Measurements from ENCODE around the gene DAND5. TPM values are rescaled to one million over a fixed set of nuclear protein-coding genes. Genes with fewer than 3 reads are reported as not detected.

DAND5 gene
- total and polyA plus RNA-seq, 9 donors = 0.04 to 0.23 (median 0.15) TPM; not detected in 2

DNA sequence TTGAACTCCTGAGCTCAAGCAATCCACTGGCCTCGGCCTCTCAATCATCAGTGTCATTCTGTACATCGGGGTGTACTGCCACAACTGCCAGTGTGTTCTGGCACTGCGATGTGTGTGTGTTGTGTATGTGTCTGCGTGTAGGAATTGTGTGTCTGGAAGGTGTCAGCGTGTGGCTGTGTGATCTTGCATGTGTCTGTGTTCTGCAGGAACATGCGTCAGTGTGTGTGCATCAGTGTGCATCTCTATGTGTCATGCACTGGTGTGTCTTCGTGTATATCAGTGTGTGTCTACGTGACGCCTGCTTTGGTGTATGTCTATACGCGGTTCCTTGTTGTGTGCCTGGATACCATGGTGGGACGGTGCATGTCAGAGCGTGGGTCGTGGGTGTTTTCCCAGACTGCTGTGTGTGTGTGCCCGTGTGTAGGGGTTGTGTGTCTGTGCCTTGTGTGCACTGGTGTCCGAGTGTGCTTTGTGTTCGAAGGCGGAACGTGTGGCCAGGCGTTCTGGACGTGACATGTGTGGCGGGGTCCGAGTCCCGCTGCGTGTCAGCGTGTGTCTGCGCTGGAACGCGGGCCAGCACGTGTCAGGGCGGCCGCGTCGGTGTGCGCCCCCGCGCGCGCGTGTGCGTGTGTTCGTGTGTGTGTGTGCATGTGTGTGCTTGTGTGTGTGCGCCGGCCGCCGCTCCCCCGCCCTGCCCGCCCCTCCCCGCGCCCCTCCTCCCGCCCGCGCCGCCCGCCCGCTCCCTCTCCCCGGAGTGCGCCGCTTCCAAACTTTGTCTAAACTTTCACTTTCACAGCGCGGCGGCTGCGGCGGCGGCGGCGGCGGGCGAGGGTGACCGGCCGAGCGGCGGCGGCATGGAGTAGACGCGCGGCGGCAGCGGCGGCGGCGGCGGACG, 25.6 kb downstream of the DAND5 start, which contains the start of gene NFIX:
Gene NFIX, plus strand, starts transcription at position 775 of the 895 bp plus-strand sequence. CDS start 363 bp downstream, outside the sequence.
- DNase-seq = peak; percentile 91
- H3K36me3 ChIP-seq (ENCODE audit: control insufficient read depth, insufficient read depth, low read length) = peaks cover 13% of the 10 kb centered on the region
- WGBS (ENCODE audit: insufficient coverage) = 13% methylated on average over 58 of the region's 84 CpGs
- peak within 1 kb of the TSS; percentile 72 for H3K27ac ChIP-seq (ENCODE audit: low read length)
- peaks cover 37% of the 10 kb centered on the region for H3K4me1 ChIP-seq (ENCODE audit: control insufficient read depth, insufficient read depth, low read length)
- peak within 1 kb of the TSS; percentile 88 for H3K4me3 ChIP-seq (ENCODE audit: low read length)
- peaks cover 4% of the 10 kb centered on the region for H3K27me3 ChIP-seq (ENCODE audit: control insufficient read depth, insufficient read depth, low read length)
- no peaks in the 10 kb centered on the region for H3K9me3 ChIP-seq (replicated peaks; ENCODE audit: control insufficient read depth, low read depth, low read length)

DNA sequence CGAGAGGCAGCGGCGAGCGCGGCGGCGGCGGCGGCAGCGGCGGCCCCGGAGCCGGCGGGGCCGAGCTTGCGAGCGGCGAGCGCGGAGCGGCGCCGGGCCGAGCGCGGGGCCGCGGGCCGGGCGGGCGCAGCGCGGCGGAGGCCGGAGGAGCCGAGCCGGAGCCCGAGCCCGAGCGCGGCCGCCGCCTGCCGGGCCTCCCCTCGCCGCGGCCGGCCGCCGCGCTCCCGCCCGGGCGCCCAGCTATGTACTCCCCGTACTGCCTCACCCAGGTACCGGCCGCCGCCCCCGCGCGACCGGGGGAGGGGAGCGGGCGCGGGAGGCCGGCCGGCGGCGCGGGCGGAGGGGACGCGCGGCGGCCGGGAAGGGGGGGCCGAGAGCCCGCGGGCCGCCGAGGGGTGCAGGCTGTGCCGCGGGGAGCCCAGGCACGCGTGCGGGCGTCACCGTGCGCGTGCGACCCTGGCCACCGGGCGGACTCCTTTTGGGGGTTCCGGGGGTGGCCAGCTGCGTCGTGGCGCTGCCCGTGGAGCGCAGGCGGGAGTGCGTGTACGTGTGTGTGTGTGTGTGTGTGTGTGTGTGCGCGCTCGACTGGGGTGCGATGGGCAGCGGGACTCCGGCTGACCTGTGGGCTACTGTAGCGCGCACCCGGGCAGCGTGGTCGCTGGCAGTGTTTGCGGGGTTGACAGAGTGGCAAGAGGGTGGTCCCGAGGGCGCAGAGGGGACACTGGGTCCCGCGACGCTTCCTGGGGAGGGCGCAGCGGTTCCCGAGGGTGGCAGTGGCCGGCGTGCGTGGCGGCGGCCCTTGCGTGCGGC, 26.4 kb downstream of the DAND5 start:
- under 1% methylated on average over 126 of the region's 129 CpGs for WGBS (ENCODE audit: insufficient coverage)
- Histone ChIP-seq H3K27me3 (ENCODE audit: control insufficient read depth, insufficient read depth, low read length) (peaks cover 4% of the 10 kb centered on the region), H3K9me3 (replicated peaks; ENCODE audit: control insufficient read depth, low read depth, low read length) (no peaks in the 10 kb centered on the region), H3K27ac (ENCODE audit: low read length) (peak overlapping the region; percentile 72), H3K4me1 (ENCODE audit: control insufficient read depth, insufficient read depth, low read length) (peaks cover 45% of the 10 kb centered on the region), H3K4me3 (ENCODE audit: low read length) (peak overlapping the region; percentile 88), H3K36me3 (ENCODE audit: control insufficient read depth, insufficient read depth, low read length) (peaks cover 20% of the 10 kb centered on the region)
- DNase-seq = peak; percentile 52

GRCh38 chr19:12996406-12997094, 27.2 kb downstream of the DAND5 start:
- 2% methylated on average over 35 of the region's 52 CpGs for WGBS (ENCODE audit: insufficient coverage)
- peak overlapping the region; percentile 83 for H3K27ac ChIP-seq (ENCODE audit: low read length)

GRCh38 chr19:12997179-12997966, 28.0 kb downstream of the DAND5 start:
- Histone ChIP-seq H3K27ac (ENCODE audit: low read length) (peak overlapping the region; percentile 83), H3K36me3 (ENCODE audit: control insufficient read depth, insufficient read depth, low read length) (peaks cover 25% of the 10 kb centered on the region), H3K4me1 (ENCODE audit: control insufficient read depth, insufficient read depth, low read length) (peaks cover 60% of the 10 kb centered on the region), H3K4me3 (ENCODE audit: low read length) (peak overlapping the region; percentile 88), H3K9me3 (replicated peaks; ENCODE audit: control insufficient read depth, low read depth, low read length) (no peaks in the 10 kb centered on the region), H3K27me3 (ENCODE audit: control insufficient read depth, insufficient read depth, low read length) (peaks cover 4% of the 10 kb centered on the region)
- 37% methylated on average over 24 of the region's 25 CpGs for WGBS (ENCODE audit: insufficient coverage)
- no peak for DNase-seq

More at GRCh38 chr19:12996406-12997094, 27.2 kb downstream of the DAND5 start:
- Histone ChIP-seq H3K4me3 (ENCODE audit: low read length) (peak overlapping the region; percentile 88), H3K4me1 (ENCODE audit: control insufficient read depth, insufficient read depth, low read length) (peaks cover 52% of the 10 kb centered on the region), H3K9me3 (replicated peaks; ENCODE audit: control insufficient read depth, low read depth, low read length) (no peaks in the 10 kb centered on the region), H3K36me3 (ENCODE audit: control insufficient read depth, insufficient read depth, low read length) (peaks cover 24% of the 10 kb centered on the region), H3K27me3 (ENCODE audit: control insufficient read depth, insufficient read depth, low read length) (peaks cover 4% of the 10 kb centered on the region)
- peak; percentile 64 for DNase-seq

GRCh38 chr19:12997967-12998940, 28.9 kb downstream of the DAND5 start:
- Histone ChIP-seq H3K4me3 (ENCODE audit: low read length) (peak overlapping the region; percentile 88), H3K4me1 (ENCODE audit: control insufficient read depth, insufficient read depth, low read length) (peaks cover 69% of the 10 kb centered on the region), H3K9me3 (replicated peaks; ENCODE audit: control insufficient read depth, low read depth, low read length) (no peaks in the 10 kb centered on the region), H3K36me3 (ENCODE audit: control insufficient read depth, insufficient read depth, low read length) (peaks cover 25% of the 10 kb centered on the region), H3K27me3 (ENCODE audit: control insufficient read depth, insufficient read depth, low read length) (peaks cover 4% of the 10 kb centered on the region), H3K27ac (ENCODE audit: low read length) (peak overlapping the region; percentile 73)
- DNase-seq = peak; percentile 94
- 34% methylated on average over 14 of the region's 32 CpGs for WGBS (ENCODE audit: insufficient coverage)

DNA sequence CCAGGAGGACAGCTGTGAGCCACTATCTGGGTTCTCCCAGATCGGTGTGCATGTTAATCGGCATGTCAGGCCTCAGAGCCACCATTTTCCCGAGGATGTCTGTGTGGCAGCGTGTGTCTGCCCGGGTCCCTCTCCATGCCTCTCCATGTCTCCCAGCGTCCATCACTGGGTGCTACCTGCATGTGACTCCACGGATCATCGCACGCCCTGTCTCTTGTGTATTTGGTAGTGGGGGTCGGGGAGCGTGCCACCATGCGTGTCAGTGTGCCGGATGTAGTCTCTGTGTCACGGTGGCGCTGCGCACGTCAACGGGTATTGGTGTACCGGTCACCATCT, 31.8 kb downstream of the DAND5 start:
- 77% methylated on average over 12 of the region's 19 CpGs for WGBS (ENCODE audit: insufficient coverage)
- H3K4me1 ChIP-seq (ENCODE audit: control insufficient read depth, insufficient read depth, low read length) = peaks cover 89% of the 10 kb centered on the region
- H3K9me3 ChIP-seq (replicated peaks; ENCODE audit: control insufficient read depth, low read depth, low read length) = no peaks in the 10 kb centered on the region
- DNase-seq = no peak
- H3K36me3 ChIP-seq (ENCODE audit: control insufficient read depth, insufficient read depth, low read length) = peaks cover 30% of the 10 kb centered on the region
- peaks cover 10% of the 10 kb centered on the region for H3K27me3 ChIP-seq (ENCODE audit: control insufficient read depth, insufficient read depth, low read length)
- H3K27ac ChIP-seq (ENCODE audit: low read length) = peak overlapping the region; percentile 94
- no peak overlapping the region for H3K4me3 ChIP-seq (ENCODE audit: low read length)

GRCh38 chr19:13001502-13002165, 32.3 kb downstream of the DAND5 start:
- Histone ChIP-seq H3K9me3 (replicated peaks; ENCODE audit: control insufficient read depth, low read depth, low read length) (no peaks in the 10 kb centered on the region), H3K36me3 (ENCODE audit: control insufficient read depth, insufficient read depth, low read length) (peaks cover 30% of the 10 kb centered on the region), H3K4me3 (ENCODE audit: low read length) (peak overlapping the region; percentile 30), H3K27me3 (ENCODE audit: control insufficient read depth, insufficient read depth, low read length) (peaks cover 10% of the 10 kb centered on the region), H3K27ac (ENCODE audit: low read length) (peak overlapping the region; percentile 94), H3K4me1 (ENCODE audit: control insufficient read depth, insufficient read depth, low read length) (peaks cover 94% of the 10 kb centered on the region)
- 26% methylated on average over 41 of the region's 41 CpGs for WGBS (ENCODE audit: insufficient coverage)
- DNase-seq = no peak

DNA sequence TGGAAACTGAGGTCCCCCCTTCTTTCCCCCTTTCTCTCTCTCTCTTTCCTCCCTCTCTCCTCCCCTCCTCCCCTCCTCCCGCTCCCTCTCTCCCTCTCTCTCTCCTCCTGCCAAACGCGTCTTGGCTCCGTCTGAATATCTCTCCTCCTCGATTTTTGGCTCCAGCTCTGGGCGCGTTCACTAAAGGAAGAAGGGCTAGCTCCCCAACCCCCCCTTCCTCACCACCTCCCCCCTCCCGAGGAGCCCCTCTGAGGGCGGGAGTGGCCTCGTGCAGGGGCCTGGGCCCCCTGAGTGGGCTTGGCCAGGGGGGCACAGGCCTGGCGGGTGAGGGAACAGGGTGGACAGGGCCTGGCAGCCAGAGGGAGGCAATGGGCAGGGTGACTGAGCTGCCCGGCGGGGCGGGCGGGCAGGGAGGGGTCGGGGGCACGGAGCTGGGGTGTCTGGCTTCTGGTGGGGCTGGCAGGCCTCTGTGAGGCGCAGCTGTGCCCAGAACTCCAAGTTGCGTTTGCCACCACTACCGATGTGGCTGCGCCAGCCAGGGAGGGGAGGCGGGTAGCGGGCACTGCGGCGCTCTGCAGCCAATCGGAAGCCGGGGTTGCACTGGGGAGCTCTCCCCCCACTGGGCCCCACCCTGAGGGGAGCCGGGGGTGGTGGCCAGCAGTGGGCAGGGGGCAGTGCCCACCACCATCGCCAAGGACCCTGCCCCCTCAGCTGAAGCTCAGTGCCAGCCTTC, 33.0 kb downstream of the DAND5 start:
- H3K36me3 ChIP-seq (ENCODE audit: control insufficient read depth, insufficient read depth, low read length) = peaks cover 30% of the 10 kb centered on the region
- WGBS (ENCODE audit: insufficient coverage) = 19% methylated on average over 19 of the region's 29 CpGs
- H3K4me1 ChIP-seq (ENCODE audit: control insufficient read depth, insufficient read depth, low read length) = peaks cover 94% of the 10 kb centered on the region
- peaks cover 8% of the 10 kb centered on the region for H3K27me3 ChIP-seq (ENCODE audit: control insufficient read depth, insufficient read depth, low read length)
- peak overlapping the region; percentile 94 for H3K27ac ChIP-seq (ENCODE audit: low read length)
- DNase-seq = peak; percentile 99
- H3K4me3 ChIP-seq (ENCODE audit: low read length) = peak overlapping the region; percentile 30
- no peaks in the 10 kb centered on the region for H3K9me3 ChIP-seq (replicated peaks; ENCODE audit: control insufficient read depth, low read depth, low read length)
